ENCODE data around the gene PIGK. TPM values are rescaled to one million over a fixed set of nuclear protein-coding genes. Genes with fewer than 3 reads are reported as not detected.

PIGK gene
- total RNA-seq (ENCODE audit: low replicate concordance), result 20.0 and 34.3 TPM in 2 replicates

- TF ChIP-seq CTCF (IDR thresholded peaks at IDR 0.05; ENCODE audit: insufficient read depth, low read length), result no peak
- DNase-seq (ENCODE audit: low read depth), result peak; percentile 81
These were observed at the start of gene PIGK for GRCh38 chr1:77219166-77219887. Gene PIGK (minus strand): TSS chr1:77219430. CDS start chr1:77219402, 28 bp downstream.

GRCh38 chr1:77267035-77267434, 47.8 kb upstream of the PIGK start:
- no peak overlapping the region for H3K4me3 ChIP-seq (ENCODE audit: low read depth, low read length)
- DNase-seq (ENCODE audit: low read depth), result no peak
- TF ChIP-seq CTCF (IDR thresholded peaks at IDR 0.05; ENCODE audit: insufficient read depth, low read length), result no peak

More at GRCh38 chr1:77219166-77219887, at the start of gene PIGK:
- peak within 1 kb of the TSS; percentile 89 for H3K4me3 ChIP-seq (ENCODE audit: low read depth, low read length)

GRCh38 chr1:77265180-77265579, 46.0 kb upstream of the PIGK start:
- DNase-seq (ENCODE audit: low read depth), result no peak
- TF ChIP-seq CTCF (IDR thresholded peaks at IDR 0.05; ENCODE audit: insufficient read depth, low read length), result no peak
- no peak overlapping the region for H3K4me3 ChIP-seq (ENCODE audit: low read depth, low read length)

GRCh38 chr1:77263708-77264107, 44.5 kb upstream of the PIGK start:
- no peak overlapping the region for H3K4me3 ChIP-seq (ENCODE audit: low read depth, low read length)
- TF ChIP-seq CTCF (IDR thresholded peaks at IDR 0.05; ENCODE audit: insufficient read depth, low read length), result no peak
- DNase-seq (ENCODE audit: low read depth), result no peak

GRCh38 chr1:77253211-77253610, 34.0 kb upstream of the PIGK start:
- H3K4me3 ChIP-seq (ENCODE audit: low read depth, low read length), result no peak overlapping the region
- no peak for DNase-seq (ENCODE audit: low read depth)
- TF ChIP-seq CTCF (IDR thresholded peaks at IDR 0.05; ENCODE audit: insufficient read depth, low read length), result no peak

GRCh38 chr1:77250126-77250525, 30.9 kb upstream of the PIGK start:
- DNase-seq (ENCODE audit: low read depth), result no peak
- no peak overlapping the region for H3K4me3 ChIP-seq (ENCODE audit: low read depth, low read length)
- no peak for TF ChIP-seq CTCF (IDR thresholded peaks at IDR 0.05; ENCODE audit: insufficient read depth, low read length)

- DNase-seq (ENCODE audit: low read depth), result no peak
- no peak overlapping the region for H3K4me3 ChIP-seq (ENCODE audit: low read depth, low read length)
- TF ChIP-seq CTCF (IDR thresholded peaks at IDR 0.05; ENCODE audit: insufficient read depth, low read length), result no peak
These were observed 26.6 kb upstream of the PIGK start for GRCh38 chr1:77245830-77246229.
